Osteoblast (primary cell): ENCODE results near the gene UBR3. TPM values are rescaled to one million over a fixed set of nuclear protein-coding genes. Genes with fewer than 3 reads are reported as not detected.

Experiments
- DNase-seq: peaks from one replicate; pipeline ENCODE4 v3.0.0; 2011; ENCODE audit warnings: low spot score, mixed read lengths; ENCODE audit not compliant: insufficient read length; ENCODE audit errors: missing footprints
- H2AFZ ChIP-seq: 2 replicates; pipeline ENCODE4 v1.6.0; 2011; ENCODE audit warnings: mild to moderate bottlenecking, low read length
- H3K27ac ChIP-seq: 2 replicates; pipeline ENCODE4 v1.5.1; 2011; ENCODE audit warnings: mild to moderate bottlenecking, low read depth, low read length, moderate library complexity
- H3K27me3 ChIP-seq: 2 replicates; pipeline ENCODE4 v1.6.0; 2012; ENCODE audit warnings: mild to moderate bottlenecking, control low read depth, inconsistent platforms, low read length, moderate library complexity; ENCODE audit not compliant: insufficient read depth
- H3K36me3 ChIP-seq: 2 replicates; pipeline ENCODE4 v1.5.1; 2011; ENCODE audit warnings: mild to moderate bottlenecking, low read length, control low read depth, moderate library complexity; ENCODE audit not compliant: insufficient read depth
- H3K4me1 ChIP-seq: 2 replicates; pipeline ENCODE4 v1.5.1; 2011; ENCODE audit warnings: mild to moderate bottlenecking, low read length, control low read depth, moderate library complexity; ENCODE audit not compliant: insufficient read depth
- H3K4me2 ChIP-seq: 2 replicates; pipeline ENCODE4 v1.6.0; 2011; ENCODE audit warnings: mild to moderate bottlenecking, low read length; ENCODE audit not compliant: insufficient read depth
- H3K4me3 ChIP-seq: fragments of 200-600 bp; sonication (generic); 3 replicates; pipeline ENCODE4 v1.5.1; 2012; ENCODE audit warnings: mild to moderate bottlenecking, low read length, inconsistent platforms; ENCODE audit not compliant: insufficient read depth
- H3K79me2 ChIP-seq: 2 replicates; pipeline ENCODE4 v1.6.0; 2012; ENCODE audit warnings: mild to moderate bottlenecking, low read length, control low read depth, inconsistent platforms; ENCODE audit not compliant: insufficient read depth
- H3K9me3 ChIP-seq: 2 replicates; pipeline ENCODE4 v1.5.1; 2011; ENCODE audit warnings: low read depth, low read length, control low read depth
- H4K20me1 ChIP-seq: 2 replicates; pipeline ENCODE4 v1.6.0; 2012; ENCODE audit warnings: mild to moderate bottlenecking, low read length, control low read depth; ENCODE audit not compliant: insufficient read depth
- total RNA-seq: library from RNA; depleted of rRNA; stranded (reverse); fragments of >200 nt; gene quantifications from 2 replicates; pipeline ENCODE4 v1.2.3, GENCODE V29; 2012
- TF ChIP-seq, protein P1 (sequence below): IDR thresholded peaks from 2 replicates; pipeline ENCODE4 v1.5.1; 2011; ENCODE audit warnings: mild to moderate bottlenecking, low read depth, low read length, moderate library complexity; ENCODE audit errors: extremely low read depth

The UBR3 gene, protein sequence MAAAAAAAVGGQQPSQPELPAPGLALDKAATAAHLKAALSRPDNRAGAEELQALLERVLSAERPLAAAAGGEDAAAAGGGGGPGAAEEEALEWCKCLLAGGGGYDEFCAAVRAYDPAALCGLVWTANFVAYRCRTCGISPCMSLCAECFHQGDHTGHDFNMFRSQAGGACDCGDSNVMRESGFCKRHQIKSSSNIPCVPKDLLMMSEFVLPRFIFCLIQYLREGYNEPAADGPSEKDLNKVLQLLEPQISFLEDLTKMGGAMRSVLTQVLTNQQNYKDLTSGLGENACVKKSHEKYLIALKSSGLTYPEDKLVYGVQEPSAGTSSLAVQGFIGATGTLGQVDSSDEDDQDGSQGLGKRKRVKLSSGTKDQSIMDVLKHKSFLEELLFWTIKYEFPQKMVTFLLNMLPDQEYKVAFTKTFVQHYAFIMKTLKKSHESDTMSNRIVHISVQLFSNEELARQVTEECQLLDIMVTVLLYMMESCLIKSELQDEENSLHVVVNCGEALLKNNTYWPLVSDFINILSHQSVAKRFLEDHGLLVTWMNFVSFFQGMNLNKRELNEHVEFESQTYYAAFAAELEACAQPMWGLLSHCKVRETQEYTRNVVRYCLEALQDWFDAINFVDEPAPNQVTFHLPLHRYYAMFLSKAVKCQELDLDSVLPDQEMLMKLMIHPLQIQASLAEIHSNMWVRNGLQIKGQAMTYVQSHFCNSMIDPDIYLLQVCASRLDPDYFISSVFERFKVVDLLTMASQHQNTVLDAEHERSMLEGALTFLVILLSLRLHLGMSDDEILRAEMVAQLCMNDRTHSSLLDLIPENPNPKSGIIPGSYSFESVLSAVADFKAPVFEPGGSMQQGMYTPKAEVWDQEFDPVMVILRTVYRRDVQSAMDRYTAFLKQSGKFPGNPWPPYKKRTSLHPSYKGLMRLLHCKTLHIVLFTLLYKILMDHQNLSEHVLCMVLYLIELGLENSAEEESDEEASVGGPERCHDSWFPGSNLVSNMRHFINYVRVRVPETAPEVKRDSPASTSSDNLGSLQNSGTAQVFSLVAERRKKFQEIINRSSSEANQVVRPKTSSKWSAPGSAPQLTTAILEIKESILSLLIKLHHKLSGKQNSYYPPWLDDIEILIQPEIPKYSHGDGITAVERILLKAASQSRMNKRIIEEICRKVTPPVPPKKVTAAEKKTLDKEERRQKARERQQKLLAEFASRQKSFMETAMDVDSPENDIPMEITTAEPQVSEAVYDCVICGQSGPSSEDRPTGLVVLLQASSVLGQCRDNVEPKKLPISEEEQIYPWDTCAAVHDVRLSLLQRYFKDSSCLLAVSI (N-terminal part only)
- total RNA-seq = 42.7 and 50.1 TPM in 2 replicates

DNA sequence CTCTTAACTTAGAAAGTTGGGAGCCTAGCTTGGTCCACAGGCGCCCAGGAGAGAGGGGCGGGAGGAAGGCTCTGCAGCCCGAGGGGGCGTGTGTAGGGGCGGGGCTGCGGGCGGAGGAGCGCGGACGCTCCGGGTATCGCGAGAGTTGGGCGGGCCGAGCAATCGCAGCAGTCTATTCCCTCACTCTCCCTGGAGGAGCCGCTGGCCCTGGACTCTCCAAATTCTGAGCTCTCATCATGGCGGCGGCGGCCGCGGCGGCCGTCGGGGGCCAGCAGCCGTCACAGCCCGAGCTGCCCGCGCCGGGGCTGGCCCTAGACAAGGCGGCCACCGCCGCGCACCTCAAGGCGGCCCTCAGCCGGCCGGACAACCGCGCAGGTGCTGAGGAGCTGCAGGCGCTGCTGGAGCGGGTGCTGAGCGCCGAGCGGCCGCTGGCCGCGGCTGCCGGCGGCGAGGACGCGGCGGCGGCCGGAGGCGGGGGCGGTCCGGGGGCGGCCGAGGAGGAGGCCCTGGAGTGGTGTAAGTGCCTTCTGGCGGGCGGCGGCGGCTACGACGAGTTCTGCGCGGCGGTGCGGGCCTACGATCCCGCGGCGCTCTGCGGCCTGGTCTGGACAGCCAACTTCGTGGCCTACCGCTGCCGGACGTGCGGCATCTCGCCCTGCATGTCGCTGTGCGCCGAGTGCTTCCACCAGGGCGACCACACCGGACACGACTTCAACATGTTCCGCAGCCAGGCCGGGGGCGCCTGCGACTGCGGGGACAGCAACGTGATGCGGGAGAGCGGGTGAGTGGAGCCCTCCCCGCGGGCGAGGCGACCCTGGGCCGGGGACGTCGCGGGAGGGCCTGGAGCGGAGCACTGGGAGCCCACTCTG lies at the start of gene UBR3:
Gene UBR3 (plus strand): TSS at position 183 of the 869 bp plus-strand sequence. CDS start 54 bp downstream, at position 237.
- TF ChIP-seq, protein P1, sequence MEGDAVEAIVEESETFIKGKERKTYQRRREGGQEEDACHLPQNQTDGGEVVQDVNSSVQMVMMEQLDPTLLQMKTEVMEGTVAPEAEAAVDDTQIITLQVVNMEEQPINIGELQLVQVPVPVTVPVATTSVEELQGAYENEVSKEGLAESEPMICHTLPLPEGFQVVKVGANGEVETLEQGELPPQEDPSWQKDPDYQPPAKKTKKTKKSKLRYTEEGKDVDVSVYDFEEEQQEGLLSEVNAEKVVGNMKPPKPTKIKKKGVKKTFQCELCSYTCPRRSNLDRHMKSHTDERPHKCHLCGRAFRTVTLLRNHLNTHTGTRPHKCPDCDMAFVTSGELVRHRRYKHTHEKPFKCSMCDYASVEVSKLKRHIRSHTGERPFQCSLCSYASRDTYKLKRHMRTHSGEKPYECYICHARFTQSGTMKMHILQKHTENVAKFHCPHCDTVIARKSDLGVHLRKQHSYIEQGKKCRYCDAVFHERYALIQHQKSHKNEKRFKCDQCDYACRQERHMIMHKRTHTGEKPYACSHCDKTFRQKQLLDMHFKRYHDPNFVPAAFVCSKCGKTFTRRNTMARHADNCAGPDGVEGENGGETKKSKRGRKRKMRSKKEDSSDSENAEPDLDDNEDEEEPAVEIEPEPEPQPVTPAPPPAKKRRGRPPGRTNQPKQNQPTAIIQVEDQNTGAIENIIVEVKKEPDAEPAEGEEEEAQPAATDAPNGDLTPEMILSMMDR = no peak
- H3K9me3 ChIP-seq = no peaks in the 10 kb centered on the region
- peak within 1 kb of the TSS; percentile 83 for H2AFZ ChIP-seq
- peaks cover 72% of the 10 kb centered on the region for H3K79me2 ChIP-seq
- H3K4me3 ChIP-seq = peak within 1 kb of the TSS; percentile 95
- H3K36me3 ChIP-seq = peaks cover 3% of the 10 kb centered on the region
- H3K27me3 ChIP-seq = no peaks in the 10 kb centered on the region
- H3K4me1 ChIP-seq = peaks cover 34% of the 10 kb centered on the region
- H3K4me2 ChIP-seq = peak within 1 kb of the TSS; percentile 89
- peaks cover 39% of the 10 kb centered on the region for H4K20me1 ChIP-seq
- DNase-seq = peak; percentile 100
- H3K27ac ChIP-seq = peak within 1 kb of the TSS; percentile 66

DNA sequence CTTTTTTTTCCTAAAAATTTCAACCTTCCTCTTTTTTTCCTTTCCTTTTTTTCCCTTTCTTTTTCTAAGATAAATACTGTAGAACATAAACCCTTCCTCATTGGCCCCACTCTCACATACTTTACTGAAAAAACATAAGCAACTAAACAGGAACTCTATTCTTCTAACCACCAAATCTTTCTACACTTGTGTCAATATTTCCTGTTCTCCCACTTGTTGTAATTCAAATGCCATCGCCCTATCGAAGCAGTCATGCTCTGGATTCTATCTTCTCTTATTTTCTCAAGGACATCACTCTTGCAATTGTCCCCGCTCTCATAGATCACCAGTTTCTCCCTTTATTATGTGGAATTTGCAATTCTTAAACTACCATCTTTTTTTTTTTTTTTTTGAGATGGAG lies 48.8 kb upstream of the UBR3 start:
- Histone ChIP-seq H4K20me1 (no peaks in the 10 kb centered on the region), H3K27ac (no peak overlapping the region), H3K79me2 (no peaks in the 10 kb centered on the region), H3K9me3 (no peaks in the 10 kb centered on the region), H3K36me3 (no peaks in the 10 kb centered on the region), H3K4me2 (no peak overlapping the region), H2AFZ (no peak overlapping the region), H3K27me3 (no peaks in the 10 kb centered on the region), H3K4me1 (peaks cover 8% of the 10 kb centered on the region), H3K4me3 (no peak overlapping the region)
- TF ChIP-seq, protein P1 = no peak
- DNase-seq = no peak

GRCh38 chr2:169781249-169782013 lies 45.8 kb upstream of the UBR3 start:
- Histone ChIP-seq H4K20me1 (no peaks in the 10 kb centered on the region), H3K27me3 (no peaks in the 10 kb centered on the region), H3K79me2 (no peaks in the 10 kb centered on the region), H3K4me1 (no peaks in the 10 kb centered on the region), H3K4me2 (no peak overlapping the region), H3K9me3 (no peaks in the 10 kb centered on the region), H3K36me3 (no peaks in the 10 kb centered on the region), H3K4me3 (no peak overlapping the region), H2AFZ (no peak overlapping the region), H3K27ac (no peak overlapping the region)
- TF ChIP-seq, protein P1 = no peak
- DNase-seq = no peak
